Uterus (tissue), 2 donors: ENCODE data around the gene METAP2.
"Not testable (repeated sequence)": the region's sequence is repeated elsewhere in the genome, so short reads cannot be mapped to it uniquely, and the experiment has no call there.

Source experiments
- POLR2A ChIP-seq, 2 donors: fragments of 450-650 bp; IDR thresholded peaks; one replicate each; pipeline ENCODE4 v1.6.1; 2016; ENCODE audit warnings: antibody characterized with exemption in 2 of 2, mild to moderate bottlenecking in 1 of 2, moderate library complexity in 1 of 2
- TF ChIP-seq, protein P1 (sequence below), 4 experiments: fragments of 200-600 bp in 2 of 4; fragments of 450-650 bp in 2 of 4; sonication (generic) in 2 of 4; IDR thresholded peaks; one replicate each; pipeline ENCODE4 v1.5.1; 2016 to 2019; ENCODE audit warnings: antibody characterized with exemption in 4 of 4, mild to moderate bottlenecking in 2 of 4, moderate library complexity in 1 of 4

- TF ChIP-seq, protein P1, sequence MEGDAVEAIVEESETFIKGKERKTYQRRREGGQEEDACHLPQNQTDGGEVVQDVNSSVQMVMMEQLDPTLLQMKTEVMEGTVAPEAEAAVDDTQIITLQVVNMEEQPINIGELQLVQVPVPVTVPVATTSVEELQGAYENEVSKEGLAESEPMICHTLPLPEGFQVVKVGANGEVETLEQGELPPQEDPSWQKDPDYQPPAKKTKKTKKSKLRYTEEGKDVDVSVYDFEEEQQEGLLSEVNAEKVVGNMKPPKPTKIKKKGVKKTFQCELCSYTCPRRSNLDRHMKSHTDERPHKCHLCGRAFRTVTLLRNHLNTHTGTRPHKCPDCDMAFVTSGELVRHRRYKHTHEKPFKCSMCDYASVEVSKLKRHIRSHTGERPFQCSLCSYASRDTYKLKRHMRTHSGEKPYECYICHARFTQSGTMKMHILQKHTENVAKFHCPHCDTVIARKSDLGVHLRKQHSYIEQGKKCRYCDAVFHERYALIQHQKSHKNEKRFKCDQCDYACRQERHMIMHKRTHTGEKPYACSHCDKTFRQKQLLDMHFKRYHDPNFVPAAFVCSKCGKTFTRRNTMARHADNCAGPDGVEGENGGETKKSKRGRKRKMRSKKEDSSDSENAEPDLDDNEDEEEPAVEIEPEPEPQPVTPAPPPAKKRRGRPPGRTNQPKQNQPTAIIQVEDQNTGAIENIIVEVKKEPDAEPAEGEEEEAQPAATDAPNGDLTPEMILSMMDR (IDR thresholded peaks at IDR 0.05), result not testable (repeated sequence)
- not testable (repeated sequence) for TF ChIP-seq POLR2A (IDR thresholded peaks at IDR 0.05)
These were observed 10.2 kb upstream of the METAP2 start for GRCh38 chr12:95463776-95464175.
